ENCODE results near the gene GMDS. TPM values are rescaled to one million over a fixed set of nuclear protein-coding genes. Genes with fewer than 3 reads are reported as not detected.
A peak's percentile ranks its signal among the peaks of the same experiment; 100 is the strongest.

The GMDS gene
- total RNA-seq, 1 donor, result 23.2 TPM

GRCh38 chr6:2164481-2164880 lies 80.9 kb downstream of the GMDS start:
- peaks cover 46% of the 10 kb centered on the region for H3K4me1 ChIP-seq (ENCODE audit: insufficient read depth, low read length)
- no peaks in the 10 kb centered on the region for H3K27me3 ChIP-seq (ENCODE audit: insufficient read depth, low read length)
- H3K9me3 ChIP-seq (ENCODE audit: low read depth, low read length), result no peaks in the 10 kb centered on the region
- no peak for DNase-seq (ENCODE audit: insufficient read length, low spot score, missing footprints)
- H3K79me2 ChIP-seq (ENCODE audit: insufficient read depth, low read length), result peaks cover 34% of the 10 kb centered on the region
- TF ChIP-seq, protein P1, sequence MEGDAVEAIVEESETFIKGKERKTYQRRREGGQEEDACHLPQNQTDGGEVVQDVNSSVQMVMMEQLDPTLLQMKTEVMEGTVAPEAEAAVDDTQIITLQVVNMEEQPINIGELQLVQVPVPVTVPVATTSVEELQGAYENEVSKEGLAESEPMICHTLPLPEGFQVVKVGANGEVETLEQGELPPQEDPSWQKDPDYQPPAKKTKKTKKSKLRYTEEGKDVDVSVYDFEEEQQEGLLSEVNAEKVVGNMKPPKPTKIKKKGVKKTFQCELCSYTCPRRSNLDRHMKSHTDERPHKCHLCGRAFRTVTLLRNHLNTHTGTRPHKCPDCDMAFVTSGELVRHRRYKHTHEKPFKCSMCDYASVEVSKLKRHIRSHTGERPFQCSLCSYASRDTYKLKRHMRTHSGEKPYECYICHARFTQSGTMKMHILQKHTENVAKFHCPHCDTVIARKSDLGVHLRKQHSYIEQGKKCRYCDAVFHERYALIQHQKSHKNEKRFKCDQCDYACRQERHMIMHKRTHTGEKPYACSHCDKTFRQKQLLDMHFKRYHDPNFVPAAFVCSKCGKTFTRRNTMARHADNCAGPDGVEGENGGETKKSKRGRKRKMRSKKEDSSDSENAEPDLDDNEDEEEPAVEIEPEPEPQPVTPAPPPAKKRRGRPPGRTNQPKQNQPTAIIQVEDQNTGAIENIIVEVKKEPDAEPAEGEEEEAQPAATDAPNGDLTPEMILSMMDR (IDR thresholded peaks at IDR 0.05; ENCODE audit: extremely low read depth, low read depth, low read length), result no peak
- H3K36me3 ChIP-seq (ENCODE audit: insufficient read depth, low read length), result no peaks in the 10 kb centered on the region
- no peak overlapping the region for H3K4me2 ChIP-seq (ENCODE audit: insufficient read depth, low read length)
- no peak overlapping the region for H3K27ac ChIP-seq (ENCODE audit: low read depth, low read length)
- no peak overlapping the region for H3K4me3 ChIP-seq (ENCODE audit: insufficient read depth, low read length)
- no peaks in the 10 kb centered on the region for H4K20me1 ChIP-seq (ENCODE audit: insufficient read depth, low read length)
- H2AFZ ChIP-seq (ENCODE audit: low read length), result no peak overlapping the region

DNA sequence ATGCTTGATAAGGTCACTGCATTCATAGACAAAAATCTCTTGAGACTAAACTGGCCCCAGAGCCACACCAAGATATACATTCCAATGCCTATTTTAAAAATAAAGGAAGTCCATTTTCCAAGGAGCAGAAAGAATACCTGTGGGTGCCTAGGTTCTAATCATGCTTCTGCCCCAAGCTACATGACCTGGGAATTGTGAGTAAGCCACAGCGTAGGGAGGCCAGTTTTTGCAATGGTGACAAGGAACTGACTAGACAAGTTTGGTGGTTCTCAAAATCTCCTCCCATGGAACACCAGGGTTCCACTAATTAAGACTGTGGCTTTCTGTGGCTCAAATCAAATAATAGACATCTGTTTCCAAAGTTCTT lies 83.3 kb downstream of the GMDS start:
- no peak for DNase-seq (ENCODE audit: insufficient read length, low spot score, missing footprints)
- peaks cover 26% of the 10 kb centered on the region for H3K79me2 ChIP-seq (ENCODE audit: insufficient read depth, low read length)
- H3K4me1 ChIP-seq (ENCODE audit: insufficient read depth, low read length), result peaks cover 48% of the 10 kb centered on the region
- H3K36me3 ChIP-seq (ENCODE audit: insufficient read depth, low read length), result no peaks in the 10 kb centered on the region
- TF ChIP-seq, protein P1 (IDR thresholded peaks at IDR 0.05; ENCODE audit: extremely low read depth, low read depth, low read length), result no peak
- peak overlapping the region; percentile 16 for H3K27ac ChIP-seq (ENCODE audit: low read depth, low read length)
- no peak overlapping the region for H3K4me3 ChIP-seq (ENCODE audit: insufficient read depth, low read length)
- no peak overlapping the region for H2AFZ ChIP-seq (ENCODE audit: low read length)
- H3K9me3 ChIP-seq (ENCODE audit: low read depth, low read length), result no peaks in the 10 kb centered on the region
- no peaks in the 10 kb centered on the region for H4K20me1 ChIP-seq (ENCODE audit: insufficient read depth, low read length)
- peak overlapping the region; percentile 33 for H3K4me2 ChIP-seq (ENCODE audit: insufficient read depth, low read length)
- no peaks in the 10 kb centered on the region for H3K27me3 ChIP-seq (ENCODE audit: insufficient read depth, low read length)

GRCh38 chr6:2158596-2159271 lies 86.7 kb downstream of the GMDS start:
- Histone ChIP-seq H3K27me3 (ENCODE audit: insufficient read depth, low read length) (no peaks in the 10 kb centered on the region), H3K4me1 (ENCODE audit: insufficient read depth, low read length) (peaks cover 44% of the 10 kb centered on the region), H3K27ac (ENCODE audit: low read depth, low read length) (peak overlapping the region; percentile 82), H2AFZ (ENCODE audit: low read length) (no peak overlapping the region), H4K20me1 (ENCODE audit: insufficient read depth, low read length) (no peaks in the 10 kb centered on the region), H3K79me2 (ENCODE audit: insufficient read depth, low read length) (peaks cover 21% of the 10 kb centered on the region), H3K4me3 (ENCODE audit: insufficient read depth, low read length) (no peak overlapping the region), H3K4me2 (ENCODE audit: insufficient read depth, low read length) (no peak overlapping the region), H3K9me3 (ENCODE audit: low read depth, low read length) (no peaks in the 10 kb centered on the region), H3K36me3 (ENCODE audit: insufficient read depth, low read length) (no peaks in the 10 kb centered on the region)
- DNase-seq (ENCODE audit: insufficient read length, low spot score, missing footprints), result no peak
- TF ChIP-seq, protein P1 (IDR thresholded peaks at IDR 0.05; ENCODE audit: extremely low read depth, low read depth, low read length), result peak; percentile 46

- peak overlapping the region; percentile 12 for H2AFZ ChIP-seq (ENCODE audit: low read length)
- DNase-seq (ENCODE audit: insufficient read length, low spot score, missing footprints), result no peak
- H3K9me3 ChIP-seq (ENCODE audit: low read depth, low read length), result no peaks in the 10 kb centered on the region
- peak overlapping the region; percentile 82 for H3K27ac ChIP-seq (ENCODE audit: low read depth, low read length)
- H3K79me2 ChIP-seq (ENCODE audit: insufficient read depth, low read length), result peaks cover 13% of the 10 kb centered on the region
- TF ChIP-seq, protein P1 (IDR thresholded peaks at IDR 0.05; ENCODE audit: extremely low read depth, low read depth, low read length), result no peak
- H3K36me3 ChIP-seq (ENCODE audit: insufficient read depth, low read length), result no peaks in the 10 kb centered on the region
- no peaks in the 10 kb centered on the region for H4K20me1 ChIP-seq (ENCODE audit: insufficient read depth, low read length)
- peaks cover 38% of the 10 kb centered on the region for H3K4me1 ChIP-seq (ENCODE audit: insufficient read depth, low read length)
- H3K27me3 ChIP-seq (ENCODE audit: insufficient read depth, low read length), result no peaks in the 10 kb centered on the region
- peak overlapping the region; percentile 43 for H3K4me3 ChIP-seq (ENCODE audit: insufficient read depth, low read length)
- peak overlapping the region; percentile 82 for H3K4me2 ChIP-seq (ENCODE audit: insufficient read depth, low read length)
These were observed 87.8 kb downstream of the GMDS start for GRCh38 chr6:2157441-2158127.
